Measurements from ENCODE around the gene HOXB2. TPM values are rescaled to one million over a fixed set of nuclear protein-coding genes. Genes with fewer than 3 reads are reported as not detected.

Gene HOXB2
- total and polyA plus RNA-seq, 8 donors: 0.39 to 5.1 (median 1.8) TPM

Other genes with a start within 250 kb of the HOXB2 start
- 1 to 10 TPM in 5 of 6 donors, under 1 TPM in 1; 0.92 to 5.2 (median 2.8) TPM for gene SKAP1, start 114.9 kb downstream of the HOXB2 start, total RNA-seq
- 1 to 10 TPM; 2.9 to 3.2 TPM for gene SKAP1, start 114.9 kb downstream of the HOXB2 start, polyA plus RNA-seq
- not detected for gene HOXB1, start 14.1 kb downstream of the HOXB2 start, total RNA-seq
- not detected for gene HOXB1, start 14.1 kb downstream of the HOXB2 start, polyA plus RNA-seq
- 1 to 10 TPM in 1 of 6 donors, under 1 TPM in 5; 0.22 to 2.5 (median 0.57) TPM for gene HOXB4, start 33.2 kb upstream of the HOXB2 start, total RNA-seq
- gene HOXB4, start 33.2 kb upstream of the HOXB2 start, polyA plus RNA-seq: under 1 TPM; 0.89 to 0.91 TPM
- gene HOXB3, start 45.1 kb upstream of the HOXB2 start, total RNA-seq: 1 to 10 TPM; 1.1 to 5.6 (median 1.6) TPM
- gene HOXB3, start 45.1 kb upstream of the HOXB2 start, polyA plus RNA-seq: 1 to 10 TPM; 3.3 to 5.6 TPM
- under 1 TPM; 0.19 to 0.90 (median 0.26) TPM for gene HOXB5, start 48.7 kb upstream of the HOXB2 start, total RNA-seq
- gene HOXB5, start 48.7 kb upstream of the HOXB2 start, polyA plus RNA-seq: 1 to 10 TPM in 1 of 2 donors, under 1 TPM in 1; 0.80 to 1.0 TPM
- gene HOXB6, start 59.9 kb upstream of the HOXB2 start, total RNA-seq: 1 to 10 TPM in 1 of 6 donors, under 1 TPM in 5; 0.12 to 1.2 (median 0.42) TPM
- gene HOXB6, start 59.9 kb upstream of the HOXB2 start, polyA plus RNA-seq: 1 to 10 TPM; 1.8 TPM
- under 1 TPM in 4 of 6 donors, not detected in 2; 0.35 to 0.94 (median 0.41) TPM for gene HOXB7, start 65.9 kb upstream of the HOXB2 start, total RNA-seq
- gene HOXB7, start 65.9 kb upstream of the HOXB2 start, polyA plus RNA-seq: 1 to 10 TPM; 1.1 to 1.3 TPM
- under 1 TPM in 1 of 6 donors, not detected in 5; 0.09 TPM for gene HOXB8, start 70.2 kb upstream of the HOXB2 start, total RNA-seq
- under 1 TPM; 0.12 to 0.15 TPM for gene HOXB8, start 70.2 kb upstream of the HOXB2 start, polyA plus RNA-seq
- under 1 TPM in 1 of 6 donors, not detected in 5; 0.25 TPM for gene HOXB9, start 81.2 kb upstream of the HOXB2 start, total RNA-seq
- gene HOXB9, start 81.2 kb upstream of the HOXB2 start, polyA plus RNA-seq: not detected
- gene PRAC1, start 177.4 kb upstream of the HOXB2 start, total RNA-seq: not detected
- gene PRAC1, start 177.4 kb upstream of the HOXB2 start, polyA plus RNA-seq: not detected
- gene PRAC2, start 178.1 kb upstream of the HOXB2 start, total RNA-seq: not detected
- gene PRAC2, start 178.1 kb upstream of the HOXB2 start, polyA plus RNA-seq: not detected
- under 1 TPM in 1 of 6 donors, not detected in 5; 0.06 TPM for gene HOXB13, start 183.6 kb upstream of the HOXB2 start, total RNA-seq
- gene HOXB13, start 183.6 kb upstream of the HOXB2 start, polyA plus RNA-seq: not detected